ENCODE results near the gene VILL. TPM values are rescaled to one million over a fixed set of nuclear protein-coding genes. Genes with fewer than 3 reads are reported as not detected.

The VILL gene
- 2.9 TPM for polyA plus RNA-seq (2013, experiment 1 of 2)
- polyA plus RNA-seq (2013, experiment 2 of 2): 2.5 TPM

- no peak within 1 kb of the TSS for H3K9ac ChIP-seq (ENCODE audit: low read depth, low read length)
- no peaks in the 10 kb centered on the region for H3K36me3 ChIP-seq (ENCODE audit: insufficient read depth, low read length)
- H3K9me3 ChIP-seq (ENCODE audit: insufficient read depth, low read depth, low read length): no peaks in the 10 kb centered on the region
- H3K4me3 ChIP-seq (ENCODE audit: low read length): peak within 1 kb of the TSS; percentile 28; the same call in 1 of the 2 replicates
- 88% methylated on average over 10 of the region's 10 CpGs for WGBS
- no peaks in the 10 kb centered on the region for H3K27me3 ChIP-seq (ENCODE audit: insufficient read depth, low read length)
- H3K27ac ChIP-seq (ENCODE audit: low read depth, low read length): no peak within 1 kb of the TSS
- H3K4me1 ChIP-seq (ENCODE audit: insufficient read depth, low read length): 0 out of 2 replicates have a peak, but pooled peaks cover 9% of the 10 kb centered on the region
Observed at GRCh38 chr3:37990527-37990926, at the start of gene VILL. TSS of gene VILL (plus strand) at chr3:37990786. CDS start at chr3:37993673, 2,887 bp downstream.

GRCh38 chr3:37941608-37942508, 48.7 kb upstream of the VILL start:
- Histone ChIP-seq H3K27ac (ENCODE audit: low read depth, low read length) (no peak overlapping the region), H3K4me1 (ENCODE audit: insufficient read depth, low read length) (peaks cover 18% of the 10 kb centered on the region; the same call in 1 of the 2 replicates), H3K9me3 (ENCODE audit: insufficient read depth, low read depth, low read length) (no peaks in the 10 kb centered on the region), H3K36me3 (ENCODE audit: insufficient read depth, low read length) (no peaks in the 10 kb centered on the region), H3K9ac (ENCODE audit: low read depth, low read length) (no peak overlapping the region), H3K4me3 (ENCODE audit: low read length) (no peak overlapping the region), H3K27me3 (ENCODE audit: insufficient read depth, low read length) (no peaks in the 10 kb centered on the region)
- 91% methylated on average over 12 of the region's 12 CpGs for WGBS

GRCh38 chr3:37942646-37943045, 47.9 kb upstream of the VILL start:
- Histone ChIP-seq H3K27ac (ENCODE audit: low read depth, low read length) (no peak overlapping the region), H3K27me3 (ENCODE audit: insufficient read depth, low read length) (no peaks in the 10 kb centered on the region), H3K9me3 (ENCODE audit: insufficient read depth, low read depth, low read length) (no peaks in the 10 kb centered on the region), H3K4me1 (ENCODE audit: insufficient read depth, low read length) (peaks cover 18% of the 10 kb centered on the region; the same call in 1 of the 2 replicates), H3K9ac (ENCODE audit: low read depth, low read length) (no peak overlapping the region), H3K4me3 (ENCODE audit: low read length) (no peak overlapping the region), H3K36me3 (ENCODE audit: insufficient read depth, low read length) (no peaks in the 10 kb centered on the region; the same call in 1 of the 2 replicates)
- 98% methylated on average over 2 of the region's 2 CpGs for WGBS

GRCh38 chr3:37943126-37943525, 47.5 kb upstream of the VILL start:
- Histone ChIP-seq H3K27me3 (ENCODE audit: insufficient read depth, low read length) (no peaks in the 10 kb centered on the region), H3K4me3 (ENCODE audit: low read length) (no peak overlapping the region), H3K36me3 (ENCODE audit: insufficient read depth, low read length) (no peaks in the 10 kb centered on the region; the same call in 1 of the 2 replicates), H3K27ac (ENCODE audit: low read depth, low read length) (no peak overlapping the region), H3K9me3 (ENCODE audit: insufficient read depth, low read depth, low read length) (no peaks in the 10 kb centered on the region), H3K9ac (ENCODE audit: low read depth, low read length) (no peak overlapping the region), H3K4me1 (ENCODE audit: insufficient read depth, low read length) (peaks cover 18% of the 10 kb centered on the region; the same call in 1 of the 2 replicates)
- 95% methylated on average over 4 of the region's 4 CpGs for WGBS

- H3K27ac ChIP-seq (ENCODE audit: low read depth, low read length): no peak overlapping the region
- H3K9me3 ChIP-seq (ENCODE audit: insufficient read depth, low read depth, low read length): no peaks in the 10 kb centered on the region
- no peak overlapping the region for H3K9ac ChIP-seq (ENCODE audit: low read depth, low read length)
- H3K4me3 ChIP-seq (ENCODE audit: low read length): no peak overlapping the region
- peaks cover 18% of the 10 kb centered on the region; the same call in 1 of the 2 replicates for H3K4me1 ChIP-seq (ENCODE audit: insufficient read depth, low read length)
- H3K27me3 ChIP-seq (ENCODE audit: insufficient read depth, low read length): no peaks in the 10 kb centered on the region
- no peaks in the 10 kb centered on the region; the same call in 1 of the 2 replicates for H3K36me3 ChIP-seq (ENCODE audit: insufficient read depth, low read length)
- WGBS: 92% methylated on average over 7 of the region's 8 CpGs
Observed at GRCh38 chr3:37943631-37944314, 46.8 kb upstream of the VILL start.

- Histone ChIP-seq H3K4me3 (ENCODE audit: low read length) (no peak overlapping the region), H3K27me3 (ENCODE audit: insufficient read depth, low read length) (no peaks in the 10 kb centered on the region), H3K9me3 (ENCODE audit: insufficient read depth, low read depth, low read length) (no peaks in the 10 kb centered on the region), H3K27ac (ENCODE audit: low read depth, low read length) (no peak overlapping the region), H3K4me1 (ENCODE audit: insufficient read depth, low read length) (peaks cover 18% of the 10 kb centered on the region; the same call in 1 of the 2 replicates), H3K36me3 (ENCODE audit: insufficient read depth, low read length) (peaks cover 2% of the 10 kb centered on the region; the same call in 1 of the 2 replicates), H3K9ac (ENCODE audit: low read depth, low read length) (no peak overlapping the region)
- 76% methylated on average over 2 of the region's 2 CpGs for WGBS
Observed at GRCh38 chr3:37944391-37944842, 46.2 kb upstream of the VILL start.

- no peak overlapping the region; the same call in 1 of the 2 replicates for H3K27ac ChIP-seq (ENCODE audit: low read depth, low read length)
Observed at GRCh38 chr3:37945156-37945806, 45.3 kb upstream of the VILL start.

GRCh38 chr3:37945807-37946530, 44.6 kb upstream of the VILL start:
- Histone ChIP-seq H3K27me3 (ENCODE audit: insufficient read depth, low read length) (no peaks in the 10 kb centered on the region), H3K9ac (ENCODE audit: low read depth, low read length) (0 out of 2 replicates have a peak overlapping the region, but pooled peaks have one; percentile 31), H3K27ac (ENCODE audit: low read depth, low read length) (no peak overlapping the region; the same call in 1 of the 2 replicates), H3K4me1 (ENCODE audit: insufficient read depth, low read length) (peaks cover 18% of the 10 kb centered on the region; the same call in 1 of the 2 replicates), H3K4me3 (ENCODE audit: low read length) (no peak overlapping the region), H3K36me3 (ENCODE audit: insufficient read depth, low read length) (peaks cover 6% of the 10 kb centered on the region; the same call in 1 of the 2 replicates), H3K9me3 (ENCODE audit: insufficient read depth, low read depth, low read length) (no peaks in the 10 kb centered on the region)
- 81% methylated on average over 8 of the region's 8 CpGs for WGBS

More at GRCh38 chr3:37945156-37945806, 45.3 kb upstream of the VILL start:
- H3K9ac ChIP-seq (ENCODE audit: low read depth, low read length): no peak overlapping the region
- peaks cover 18% of the 10 kb centered on the region; the same call in 1 of the 2 replicates for H3K4me1 ChIP-seq (ENCODE audit: insufficient read depth, low read length)
- H3K4me3 ChIP-seq (ENCODE audit: low read length): no peak overlapping the region
- H3K9me3 ChIP-seq (ENCODE audit: insufficient read depth, low read depth, low read length): no peaks in the 10 kb centered on the region
- 91% methylated on average over 5 of the region's 6 CpGs for WGBS
- H3K27me3 ChIP-seq (ENCODE audit: insufficient read depth, low read length): no peaks in the 10 kb centered on the region
- H3K36me3 ChIP-seq (ENCODE audit: insufficient read depth, low read length): peaks cover 2% of the 10 kb centered on the region; the same call in 1 of the 2 replicates

GRCh38 chr3:37946531-37946889, 44.1 kb upstream of the VILL start:
- H3K9me3 ChIP-seq (ENCODE audit: insufficient read depth, low read depth, low read length): no peaks in the 10 kb centered on the region
- H3K27me3 ChIP-seq (ENCODE audit: insufficient read depth, low read length): no peaks in the 10 kb centered on the region
- H3K36me3 ChIP-seq (ENCODE audit: insufficient read depth, low read length): peaks cover 6% of the 10 kb centered on the region; the same call in 1 of the 2 replicates
- H3K27ac ChIP-seq (ENCODE audit: low read depth, low read length): no peak overlapping the region; the same call in 1 of the 2 replicates
- WGBS: 85% methylated on average over 2 of the region's 2 CpGs
- H3K4me1 ChIP-seq (ENCODE audit: insufficient read depth, low read length): peaks cover 18% of the 10 kb centered on the region; the same call in 1 of the 2 replicates
- H3K9ac ChIP-seq (ENCODE audit: low read depth, low read length): 0 out of 2 replicates have a peak overlapping the region, but pooled peaks have one; percentile 31
- no peak overlapping the region for H3K4me3 ChIP-seq (ENCODE audit: low read length)

GRCh38 chr3:37949866-37950265, 40.7 kb upstream of the VILL start:
- H3K9me3 ChIP-seq (ENCODE audit: insufficient read depth, low read depth, low read length): no peaks in the 10 kb centered on the region
- no peak overlapping the region for H3K9ac ChIP-seq (ENCODE audit: low read depth, low read length)
- H3K27me3 ChIP-seq (ENCODE audit: insufficient read depth, low read length): no peaks in the 10 kb centered on the region
- no peak overlapping the region for H3K27ac ChIP-seq (ENCODE audit: low read depth, low read length)
- H3K36me3 ChIP-seq (ENCODE audit: insufficient read depth, low read length): peaks cover 15% of the 10 kb centered on the region; the same call in 1 of the 2 replicates
- WGBS: 94% methylated on average over 6 of the region's 6 CpGs
- H3K4me1 ChIP-seq (ENCODE audit: insufficient read depth, low read length): peaks cover 18% of the 10 kb centered on the region; the same call in 1 of the 2 replicates
- no peak overlapping the region for H3K4me3 ChIP-seq (ENCODE audit: low read length)

Data from HUES64 (cell line).